Erythroblast (primary cell): ENCODE data around the gene CIZ1.

Experiments used
- GATA1 ChIP-seq: IDR thresholded peaks from 2 replicates; pipeline ENCODE4 v1.6.1; 2011; ENCODE audit warnings: low read depth, mild to moderate bottlenecking, control low read depth, low read length, moderate library complexity
- POLR2A ChIP-seq: IDR thresholded peaks from 2 replicates; pipeline ENCODE4 v1.6.1; 2011; ENCODE audit warnings: mild to moderate bottlenecking, low read length

- TF ChIP-seq POLR2A (no peak), GATA1 (no peak)
These were observed 16.2 kb downstream of the CIZ1 start for GRCh38 chr9:128175102-128175563.
